Fibroblast of lung (primary cell): ENCODE results near the gene NFE2L1.

Experiments used
- EZH2 ChIP-seq: IDR thresholded peaks from 2 replicates; pipeline ENCODE4 v1.5.1; 2012; ENCODE audit warnings: low read length, control low read depth, mild to moderate bottlenecking; ENCODE audit errors: missing control alignments
- TF ChIP-seq, protein P1 (sequence below), 2 donors: IDR thresholded peaks in 1 of 2; conservative IDR thresholded peaks in 1 of 2; 1 replicate in 1 of 2; 2 replicates in 1 of 2; pipeline ENCODE4 v1.5.1; 2011 to 2012; ENCODE audit warnings: low read length in 2 of 2, control low read depth in 1 of 2, inconsistent platforms in 1 of 2, low read depth in 1 of 2, mild to moderate bottlenecking in 1 of 2

DNA sequence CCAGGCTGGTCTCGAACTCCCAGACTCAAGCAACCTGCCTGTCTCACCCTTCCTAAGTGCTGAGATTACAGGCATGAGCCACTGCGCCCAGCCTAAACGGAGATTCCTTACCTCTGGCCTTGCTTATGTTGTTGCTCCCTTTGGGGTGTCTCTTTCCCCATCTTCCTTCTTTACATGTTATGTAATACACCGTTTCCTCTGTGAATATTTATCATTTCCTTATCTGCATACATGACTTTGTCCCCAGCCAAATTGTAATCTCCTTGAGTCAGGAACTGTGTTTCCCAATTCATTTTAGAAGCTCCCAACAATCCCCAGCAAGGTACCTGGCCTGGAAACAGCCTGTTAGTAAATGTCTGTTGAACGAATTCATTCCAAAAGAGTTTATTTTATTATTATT lies 26.2 kb upstream of the NFE2L1 start:
- TF ChIP-seq, protein P1, sequence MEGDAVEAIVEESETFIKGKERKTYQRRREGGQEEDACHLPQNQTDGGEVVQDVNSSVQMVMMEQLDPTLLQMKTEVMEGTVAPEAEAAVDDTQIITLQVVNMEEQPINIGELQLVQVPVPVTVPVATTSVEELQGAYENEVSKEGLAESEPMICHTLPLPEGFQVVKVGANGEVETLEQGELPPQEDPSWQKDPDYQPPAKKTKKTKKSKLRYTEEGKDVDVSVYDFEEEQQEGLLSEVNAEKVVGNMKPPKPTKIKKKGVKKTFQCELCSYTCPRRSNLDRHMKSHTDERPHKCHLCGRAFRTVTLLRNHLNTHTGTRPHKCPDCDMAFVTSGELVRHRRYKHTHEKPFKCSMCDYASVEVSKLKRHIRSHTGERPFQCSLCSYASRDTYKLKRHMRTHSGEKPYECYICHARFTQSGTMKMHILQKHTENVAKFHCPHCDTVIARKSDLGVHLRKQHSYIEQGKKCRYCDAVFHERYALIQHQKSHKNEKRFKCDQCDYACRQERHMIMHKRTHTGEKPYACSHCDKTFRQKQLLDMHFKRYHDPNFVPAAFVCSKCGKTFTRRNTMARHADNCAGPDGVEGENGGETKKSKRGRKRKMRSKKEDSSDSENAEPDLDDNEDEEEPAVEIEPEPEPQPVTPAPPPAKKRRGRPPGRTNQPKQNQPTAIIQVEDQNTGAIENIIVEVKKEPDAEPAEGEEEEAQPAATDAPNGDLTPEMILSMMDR (conservative IDR thresholded peaks at IDR 0.05 in 1 of 2, IDR thresholded peaks at IDR 0.05 in 1 of 2; ENCODE audit: low read depth in 1 of 2, low read length in 2 of 2): no peak
- TF ChIP-seq EZH2: no peak
